Measurements from ENCODE around the gene DCC. TPM values are rescaled to one million over a fixed set of nuclear protein-coding genes. Genes with fewer than 3 reads are reported as not detected.
"Not testable (repeated sequence)": the region's sequence is repeated elsewhere in the genome, so short reads cannot be mapped to it uniquely, and the experiment has no call there.

The DCC gene
- total and polyA plus RNA-seq, 9 donors = under 0.01 to 0.77 (median 0.30) TPM; not detected in 3

DNA sequence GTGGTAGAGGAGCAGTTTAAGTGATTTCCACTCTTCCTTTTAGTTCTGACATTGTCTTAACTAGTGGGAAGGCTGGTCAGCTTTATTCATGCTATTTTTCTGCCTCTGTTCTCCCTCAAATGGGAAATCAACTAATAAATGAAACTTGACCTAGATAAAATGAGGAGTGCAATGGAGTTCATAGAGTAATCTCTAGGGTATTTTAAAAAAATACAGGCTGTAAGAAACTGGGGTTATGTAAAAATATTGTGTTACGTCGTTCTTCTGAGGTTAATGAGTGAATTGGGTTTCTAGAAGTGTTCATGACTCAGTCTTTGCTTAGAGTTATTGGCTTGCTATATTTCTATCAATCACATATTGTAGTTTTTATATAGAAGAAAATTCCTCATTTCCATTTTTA is 1150.0 kb downstream of the DCC start:
- 72 to 92% (median 82%) methylated on average over 2 of the region's 2 CpGs for WGBS, 3 donors
- Histone ChIP-seq H3K36me3 (no peaks in the 10 kb centered on the region), H3K27ac (no peak overlapping the region), H3K4me3 (no peak overlapping the region), H3K4me1 (ENCODE audit: insufficient read depth) (no peaks in the 10 kb centered on the region), H3K27me3 (no peaks in the 10 kb centered on the region), H3K9me3 (no peaks in the 10 kb centered on the region)
- intact Hi-C loops (cut with DNase I) = no loop called here
- TF ChIP-seq, protein P1, sequence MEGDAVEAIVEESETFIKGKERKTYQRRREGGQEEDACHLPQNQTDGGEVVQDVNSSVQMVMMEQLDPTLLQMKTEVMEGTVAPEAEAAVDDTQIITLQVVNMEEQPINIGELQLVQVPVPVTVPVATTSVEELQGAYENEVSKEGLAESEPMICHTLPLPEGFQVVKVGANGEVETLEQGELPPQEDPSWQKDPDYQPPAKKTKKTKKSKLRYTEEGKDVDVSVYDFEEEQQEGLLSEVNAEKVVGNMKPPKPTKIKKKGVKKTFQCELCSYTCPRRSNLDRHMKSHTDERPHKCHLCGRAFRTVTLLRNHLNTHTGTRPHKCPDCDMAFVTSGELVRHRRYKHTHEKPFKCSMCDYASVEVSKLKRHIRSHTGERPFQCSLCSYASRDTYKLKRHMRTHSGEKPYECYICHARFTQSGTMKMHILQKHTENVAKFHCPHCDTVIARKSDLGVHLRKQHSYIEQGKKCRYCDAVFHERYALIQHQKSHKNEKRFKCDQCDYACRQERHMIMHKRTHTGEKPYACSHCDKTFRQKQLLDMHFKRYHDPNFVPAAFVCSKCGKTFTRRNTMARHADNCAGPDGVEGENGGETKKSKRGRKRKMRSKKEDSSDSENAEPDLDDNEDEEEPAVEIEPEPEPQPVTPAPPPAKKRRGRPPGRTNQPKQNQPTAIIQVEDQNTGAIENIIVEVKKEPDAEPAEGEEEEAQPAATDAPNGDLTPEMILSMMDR (IDR thresholded peaks at IDR 0.05) = no peak
- no peak for TF ChIP-seq POLR2A (IDR thresholded peaks at IDR 0.05)
- TF ChIP-seq EP300 (IDR thresholded peaks at IDR 0.05) = no peak
- DNase-seq = no peak

- DNase-seq = no peak
- Histone ChIP-seq H3K27me3 (no peaks in the 10 kb centered on the region), H3K36me3 (no peaks in the 10 kb centered on the region), H3K9me3 (no peaks in the 10 kb centered on the region), H3K27ac (no peak overlapping the region), H3K4me3 (no peak overlapping the region), H3K4me1 (ENCODE audit: insufficient read depth) (no peaks in the 10 kb centered on the region)
- TF ChIP-seq EP300 (IDR thresholded peaks at IDR 0.05) (no peak), POLR2A (IDR thresholded peaks at IDR 0.05) (no peak)
- TF ChIP-seq, protein P1 (IDR thresholded peaks at IDR 0.05) = no peak
- WGBS, 3 donors = 53 to 80% (median 60%) methylated on average over 3 of the region's 3 CpGs
- intact Hi-C loops (cut with DNase I) = no loop called here
Observed at GRCh38 chr18:53496028-53496427, 1156.0 kb downstream of the DCC start.

DNA sequence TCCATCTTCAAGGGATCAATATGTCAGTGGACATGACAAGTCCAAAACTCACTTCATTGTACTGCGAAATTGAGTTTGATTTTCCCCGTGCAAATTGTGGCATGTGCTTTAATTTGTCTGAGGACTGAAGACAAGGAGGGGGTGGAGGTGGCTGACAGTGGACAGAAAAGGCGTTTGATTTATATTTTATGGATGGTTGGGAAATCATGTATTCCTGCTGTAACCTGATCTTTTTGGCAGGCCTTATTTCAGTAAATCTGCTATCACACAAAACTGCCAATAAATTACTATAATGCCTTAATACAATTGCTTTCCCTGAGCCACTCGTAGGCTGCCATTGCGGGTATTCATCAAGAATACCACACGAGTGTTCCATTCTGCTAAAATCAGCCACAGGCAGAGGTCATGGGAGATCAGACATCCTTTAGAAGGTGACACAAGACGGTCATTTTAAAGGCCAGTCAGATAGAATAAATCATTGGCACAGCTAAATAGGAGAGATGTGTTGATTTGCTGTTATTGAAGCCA is 1164.0 kb downstream of the DCC start:
- no peaks in the 10 kb centered on the region for H3K27me3 ChIP-seq
- WGBS, 3 donors = 64 to 69% (median 64%) methylated on average over 7 of the region's 7 CpGs
- TF ChIP-seq EP300 (IDR thresholded peaks at IDR 0.05) = no peak
- H3K4me1 ChIP-seq (ENCODE audit: insufficient read depth) = no peaks in the 10 kb centered on the region
- no peaks in the 10 kb centered on the region for H3K36me3 ChIP-seq
- DNase-seq = no peak
- no peak overlapping the region for H3K27ac ChIP-seq
- H3K9me3 ChIP-seq = no peaks in the 10 kb centered on the region
- no peak overlapping the region for H3K4me3 ChIP-seq
- intact Hi-C loops (cut with DNase I) = no loop called here

DNA sequence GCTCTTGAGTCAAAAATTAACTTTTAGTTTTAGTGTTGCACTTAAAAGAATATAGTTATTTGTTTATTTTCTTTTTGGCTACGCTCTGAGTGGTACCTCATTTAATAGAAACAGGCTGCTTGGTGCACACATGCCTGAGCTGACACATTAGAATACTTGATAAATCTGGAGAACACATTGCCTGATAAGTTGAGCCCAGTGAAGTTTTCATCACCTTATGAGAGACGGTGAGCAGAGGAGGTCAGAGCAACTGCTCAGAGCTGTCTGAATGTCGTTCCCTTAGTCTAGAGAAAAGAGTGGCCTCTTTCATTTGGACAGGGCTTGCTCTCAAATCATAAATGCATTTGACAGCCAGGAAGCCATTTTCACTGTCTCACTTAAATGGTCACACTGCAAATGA is 1168.5 kb downstream of the DCC start:
- DNase-seq = no peak
- Histone ChIP-seq H3K36me3 (no peaks in the 10 kb centered on the region), H3K4me1 (ENCODE audit: insufficient read depth) (no peaks in the 10 kb centered on the region), H3K27me3 (no peaks in the 10 kb centered on the region), H3K9me3 (no peaks in the 10 kb centered on the region), H3K27ac (no peak overlapping the region), H3K4me3 (no peak overlapping the region)
- TF ChIP-seq EP300 (IDR thresholded peaks at IDR 0.05) = no peak
- no peak for TF ChIP-seq POLR2A (IDR thresholded peaks at IDR 0.05)
- TF ChIP-seq, protein P1 (IDR thresholded peaks at IDR 0.05) = no peak
- intact Hi-C loops (cut with DNase I) = no loop called here
- WGBS, 3 donors = 45 to 54% (median 49%) methylated on average over 3 of the region's 3 CpGs

DNA sequence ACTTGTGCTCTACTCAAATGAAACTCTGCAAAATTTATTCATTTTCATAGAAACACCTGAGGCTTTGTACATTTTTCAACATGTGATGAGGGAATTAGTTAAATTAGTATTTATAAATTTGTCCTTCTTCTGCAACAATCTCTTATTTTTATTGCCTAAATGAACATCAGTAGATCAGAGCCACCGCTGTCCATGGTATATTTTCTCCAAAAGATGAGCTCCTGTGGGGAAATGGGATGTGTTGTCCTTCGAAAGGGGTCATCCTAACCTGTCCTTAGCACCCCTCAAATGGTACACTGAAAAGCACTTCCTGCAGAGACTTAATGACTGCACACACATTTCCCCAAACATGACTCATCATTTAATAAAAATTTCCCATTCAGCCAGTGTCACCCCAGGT is 1169.9 kb downstream of the DCC start:
- Histone ChIP-seq H3K4me3 (no peak overlapping the region), H3K9me3 (no peaks in the 10 kb centered on the region), H3K27ac (no peak overlapping the region), H3K36me3 (no peaks in the 10 kb centered on the region), H3K4me1 (ENCODE audit: insufficient read depth) (no peaks in the 10 kb centered on the region), H3K27me3 (no peaks in the 10 kb centered on the region)
- no peak for DNase-seq
- 80 to 91% (median 87%) methylated on average over 2 of the region's 2 CpGs for WGBS, 3 donors
- TF ChIP-seq EP300 (IDR thresholded peaks at IDR 0.05) = no peak
- TF ChIP-seq, protein P1 (IDR thresholded peaks at IDR 0.05) = no peak
- TF ChIP-seq POLR2A (IDR thresholded peaks at IDR 0.05) = no peak
- intact Hi-C loops (cut with DNase I) = no loop called here

DNA sequence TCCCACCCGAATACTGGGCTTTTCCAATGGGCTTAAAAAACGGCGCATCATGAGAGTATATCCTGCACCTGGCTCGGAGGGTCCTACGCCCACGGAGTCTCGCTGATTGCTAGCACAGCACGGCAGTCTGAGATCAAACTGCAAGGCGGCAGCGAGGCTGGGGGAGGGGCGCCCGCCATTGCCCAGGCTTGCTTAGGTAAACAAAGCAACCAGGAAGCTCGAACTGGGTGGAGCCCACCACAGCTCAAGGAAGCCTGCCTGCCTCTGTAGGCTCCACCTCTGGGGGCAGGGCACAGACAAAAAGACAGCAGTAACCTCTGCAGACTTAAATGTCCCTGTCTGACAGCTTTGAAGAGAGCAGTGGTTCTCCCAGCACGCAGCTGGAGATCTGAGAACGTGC is 1171.7 kb downstream of the DCC start:
- H3K4me3 ChIP-seq, H3K9me3 ChIP-seq: not testable (repeated sequence)

More for the DNA sequence above, 1171.7 kb downstream of the DCC start:
- H3K4me1 ChIP-seq (ENCODE audit: insufficient read depth); DNase-seq; H3K27me3 ChIP-seq; H3K36me3 ChIP-seq; intact Hi-C loops (cut with DNase I); H3K27ac ChIP-seq: not testable (repeated sequence)
- WGBS, 3 donors = 74 to 80% (median 74%) methylated on average over 14 to 15 of the region's 15 CpGs
